Measurements from ENCODE around the gene PSME3.
A peak's percentile ranks its signal among the peaks of the same experiment; 100 is the strongest.

Gene PSME3

GRCh38 chr17:42833767-42834422, 698 bp downstream of the PSME3 start:
- DNase-seq (ENCODE audit: low read depth): no peak
- no peak for TF ChIP-seq CTCF (IDR thresholded peaks at IDR 0.05; ENCODE audit: insufficient read depth, low read depth, low read length, missing control alignments)
- H3K4me3 ChIP-seq (ENCODE audit: low read length): peak overlapping the region; percentile 97

- no peak for DNase-seq (ENCODE audit: low read depth)
- TF ChIP-seq CTCF (IDR thresholded peaks at IDR 0.05; ENCODE audit: insufficient read depth, low read depth, low read length, missing control alignments): no peak
- H3K4me3 ChIP-seq (ENCODE audit: low read length): no peak overlapping the region
Measured at GRCh38 chr17:42835732-42836131, 2.5 kb downstream of the PSME3 start.

GRCh38 chr17:42841975-42842685, 8.9 kb downstream of the PSME3 start:
- no peak for TF ChIP-seq CTCF (IDR thresholded peaks at IDR 0.05; ENCODE audit: insufficient read depth, low read depth, low read length, missing control alignments)
- no peak for DNase-seq (ENCODE audit: low read depth)

GRCh38 chr17:42843358-42843934, 10.2 kb downstream of the PSME3 start:
- peak; percentile 100 for TF ChIP-seq CTCF (IDR thresholded peaks at IDR 0.05; ENCODE audit: insufficient read depth, low read depth, low read length, missing control alignments)
- peak; percentile 75 for DNase-seq (ENCODE audit: low read depth)
- H3K4me3 ChIP-seq (ENCODE audit: low read length): no peak overlapping the region

More at GRCh38 chr17:42841975-42842685, 8.9 kb downstream of the PSME3 start:
- H3K4me3 ChIP-seq (ENCODE audit: low read length): no peak overlapping the region

GRCh38 chr17:42844271-42844670, 11.1 kb downstream of the PSME3 start, which contains the start of gene AOC2:
AOC2 (plus strand) TSS chr17:42844580; CDS start chr17:42844627, 47 bp downstream.
- no peak for DNase-seq (ENCODE audit: low read depth)
- TF ChIP-seq CTCF (IDR thresholded peaks at IDR 0.05; ENCODE audit: insufficient read depth, low read depth, low read length, missing control alignments): no peak
- no peak within 1 kb of the TSS for H3K4me3 ChIP-seq (ENCODE audit: low read length)

GRCh38 chr17:42844761-42845555, 11.8 kb downstream of the PSME3 start:
- no peak for TF ChIP-seq CTCF (IDR thresholded peaks at IDR 0.05; ENCODE audit: insufficient read depth, low read depth, low read length, missing control alignments)
- DNase-seq (ENCODE audit: low read depth): no peak
- no peak overlapping the region for H3K4me3 ChIP-seq (ENCODE audit: low read length)
